Measurements from ENCODE around the gene TANC2.
"Not testable (repeated sequence)": the region's sequence is repeated elsewhere in the genome, so short reads cannot be mapped to it uniquely, and the experiment has no call there.

Gene TANC2

GRCh38 chr17:62964506-62964905 is 1.5 kb upstream of the TANC2 start:
- DNase-seq (ENCODE audit: low read depth, low spot score) = no peak

DNA sequence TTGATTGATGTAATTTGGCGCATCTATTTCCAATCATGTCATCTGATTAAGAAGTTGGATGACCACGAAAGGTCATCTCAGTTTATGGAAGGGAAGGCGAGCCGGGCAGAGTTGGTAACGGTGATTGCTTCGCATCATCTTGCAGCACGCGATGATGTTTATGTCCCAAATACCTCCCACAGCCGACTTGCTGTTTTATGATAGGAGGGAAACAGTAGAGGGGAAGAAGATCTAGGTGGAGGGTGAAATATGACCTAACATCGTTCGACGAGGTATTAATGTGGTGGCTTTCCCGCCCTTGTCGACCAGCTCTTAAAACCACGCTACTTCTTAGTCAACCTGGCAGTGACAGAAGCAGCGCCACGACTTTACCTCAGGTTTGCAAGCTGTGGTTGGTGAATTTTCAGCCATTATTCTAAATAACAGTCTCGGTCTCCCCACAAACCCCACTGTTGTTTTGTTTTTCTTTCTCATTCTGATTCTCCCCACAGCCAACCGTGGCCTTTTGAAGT is 805 bp upstream of the TANC2 start:
- DNase-seq (ENCODE audit: low read depth, low spot score) = no peak

GRCh38 chr17:62966426-62967204 is 580 bp downstream of the TANC2 start:
- DNase-seq (ENCODE audit: low read depth, low spot score) = no peak

GRCh38 chr17:62967205-62967529 is 1.1 kb downstream of the TANC2 start:
- DNase-seq (ENCODE audit: low read depth, low spot score) = no peak

GRCh38 chr17:62968445-62968923 is 2.4 kb downstream of the TANC2 start:
- no peak for DNase-seq (ENCODE audit: low read depth, low spot score)

- no peak for DNase-seq (ENCODE audit: low read depth, low spot score)
These were observed 4.6 kb downstream of the TANC2 start for GRCh38 chr17:62970610-62971009.

GRCh38 chr17:62971853-62972252 is 5.8 kb downstream of the TANC2 start:
- DNase-seq (ENCODE audit: low read depth, low spot score) = no peak

- DNase-seq (ENCODE audit: low read depth, low spot score) = no peak
These were observed 8.8 kb downstream of the TANC2 start for GRCh38 chr17:62974788-62975187.

- no peak for DNase-seq (ENCODE audit: low read depth, low spot score)
These were observed 9.2 kb downstream of the TANC2 start for GRCh38 chr17:62975206-62975605.

- not testable (repeated sequence) for DNase-seq (ENCODE audit: low read depth, low spot score)
These were observed 10.7 kb downstream of the TANC2 start for GRCh38 chr17:62976643-62977231.

- no peak for DNase-seq (ENCODE audit: low read depth, low spot score)
These were observed 14.8 kb downstream of the TANC2 start for GRCh38 chr17:62980842-62981241.

DNA sequence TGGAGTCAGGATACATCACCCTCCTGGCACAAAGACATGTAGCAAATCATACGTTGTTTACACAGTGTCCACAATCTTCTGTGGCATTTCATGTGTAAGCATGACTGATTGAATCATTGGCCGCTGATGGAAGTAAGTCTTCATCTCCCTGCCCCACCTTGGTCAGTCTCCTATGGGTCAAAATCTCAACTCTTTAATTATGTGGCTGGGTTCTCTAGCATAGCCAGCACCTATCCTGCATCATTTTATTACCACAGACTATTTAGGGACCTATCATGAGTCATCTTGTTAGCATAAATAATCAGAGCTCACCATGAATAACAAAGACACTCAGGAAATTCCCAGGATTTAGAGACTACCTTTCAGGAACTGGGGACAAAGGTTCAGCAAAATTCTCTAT is 15.9 kb downstream of the TANC2 start:
- DNase-seq (ENCODE audit: low read depth, low spot score) = no peak

DNA sequence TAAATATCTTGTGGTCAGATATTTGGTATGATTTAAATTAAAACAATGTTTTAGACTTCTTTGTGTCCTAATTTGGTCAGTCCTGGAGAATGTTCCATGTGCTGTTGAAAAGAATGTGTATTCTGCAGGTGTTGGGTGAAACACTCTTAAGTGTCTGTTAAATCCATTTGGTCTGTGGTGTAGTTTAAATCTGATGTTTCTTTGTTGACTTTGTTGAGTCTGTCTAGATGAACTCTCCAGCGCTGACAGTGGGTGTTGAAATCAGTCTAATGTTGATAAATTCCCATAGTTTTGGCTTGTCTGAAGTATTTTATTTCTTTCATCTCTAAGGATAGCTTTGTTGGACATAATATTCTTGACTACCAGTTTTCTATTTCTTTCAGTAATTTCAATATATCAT is 18.8 kb downstream of the TANC2 start:
- DNase-seq (ENCODE audit: low read depth, low spot score) = no peak

DNA sequence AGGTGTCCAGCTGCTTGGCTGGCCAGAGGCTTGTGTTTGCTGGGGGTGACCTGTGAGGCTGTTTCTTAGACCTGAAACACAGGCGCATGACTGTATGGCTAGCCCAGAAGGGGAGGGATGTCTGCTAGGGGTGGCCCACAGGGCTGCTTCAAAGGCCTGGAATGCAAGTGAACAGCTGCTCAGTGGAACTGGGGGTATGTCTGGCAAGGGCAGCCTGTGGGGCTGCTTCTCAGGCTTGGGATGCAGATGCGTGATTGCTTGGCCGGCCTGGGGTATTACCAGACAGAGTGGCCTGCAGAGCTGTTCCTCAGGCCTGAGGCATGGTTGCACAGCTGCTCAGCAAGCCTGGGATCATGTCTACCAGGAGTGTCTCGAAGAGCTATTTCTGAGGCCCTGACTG is 20.5 kb downstream of the TANC2 start:
- no peak for DNase-seq (ENCODE audit: low read depth, low spot score)

- no peak for DNase-seq (ENCODE audit: low read depth, low spot score)
These were observed 21.1 kb downstream of the TANC2 start for GRCh38 chr17:62987136-62987535.

GRCh38 chr17:62989501-62989900 is 23.5 kb downstream of the TANC2 start:
- no peak for DNase-seq (ENCODE audit: low read depth, low spot score)

GRCh38 chr17:62994931-62995330 is 28.9 kb downstream of the TANC2 start:
- no peak for DNase-seq (ENCODE audit: low read depth, low spot score)

- no peak for DNase-seq (ENCODE audit: low read depth, low spot score)
These were observed 29.4 kb downstream of the TANC2 start for GRCh38 chr17:62995377-62995885.

GRCh38 chr17:62996221-62996620 is 30.2 kb downstream of the TANC2 start:
- no peak for DNase-seq (ENCODE audit: low read depth, low spot score)

GRCh38 chr17:62998166-62998565 is 32.1 kb downstream of the TANC2 start:
- no peak for DNase-seq (ENCODE audit: low read depth, low spot score)

DNA sequence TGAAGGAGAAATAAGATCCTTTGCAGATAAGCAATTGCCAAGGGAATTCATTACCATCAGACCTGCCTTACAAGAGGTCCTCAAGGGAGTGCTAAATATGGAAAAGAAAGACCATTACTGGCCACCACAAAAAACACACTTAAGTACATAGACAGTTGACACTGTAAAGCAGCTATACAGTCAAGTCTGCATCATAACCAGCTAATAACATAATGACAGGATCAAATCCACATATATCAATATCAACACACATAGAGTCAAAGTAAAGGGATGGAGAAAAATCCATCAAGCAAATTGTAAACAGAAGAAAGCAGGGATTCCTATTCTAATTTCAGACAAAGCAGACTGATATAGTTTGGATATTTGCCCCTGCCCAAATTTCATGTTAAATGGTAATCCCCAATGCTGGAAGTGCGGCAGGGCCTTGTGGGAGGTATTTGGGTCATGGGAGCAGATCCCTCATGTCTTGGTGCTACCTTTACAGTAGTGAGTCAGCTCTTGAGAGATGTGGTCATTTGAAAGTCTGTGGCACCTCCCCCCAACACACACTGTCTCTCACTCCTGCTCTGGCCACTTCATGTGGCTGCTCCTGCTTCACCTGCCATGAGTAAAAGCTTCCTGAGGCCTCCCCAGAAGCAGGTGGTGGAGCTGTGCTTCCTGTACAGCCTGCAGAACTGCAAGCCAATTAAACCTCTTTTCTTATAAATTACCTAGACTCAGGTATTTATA is 32.8 kb downstream of the TANC2 start:
- no peak for DNase-seq (ENCODE audit: low read depth, low spot score)

DNA sequence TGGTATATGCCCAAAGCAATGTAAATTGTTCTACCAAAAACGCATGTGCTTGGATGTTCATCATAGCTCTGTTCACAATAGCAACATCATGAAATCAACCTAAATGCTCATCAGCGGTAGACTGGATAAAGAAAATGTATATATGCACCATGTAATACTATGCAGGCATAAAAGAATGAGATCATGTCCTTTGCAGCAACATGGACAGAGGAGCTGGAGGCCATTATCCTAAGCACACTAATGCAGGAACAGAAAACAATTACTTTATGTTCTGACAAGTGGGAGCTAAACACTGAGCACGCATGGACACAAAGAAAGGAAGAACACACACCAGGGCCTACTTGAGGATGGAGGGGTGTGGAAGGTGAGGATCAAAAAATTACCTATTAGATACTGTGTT is 33.7 kb downstream of the TANC2 start:
- DNase-seq (ENCODE audit: low read depth, low spot score) = no peak
